VCaP (cell line): ENCODE measurements around the gene CABP7.

Experiments
- H3K27ac ChIP-seq: fragments of 450-650 bp; 2 replicates; pipeline ENCODE4 v1.5.1; 2017
- TF ChIP-seq, protein P1 (sequence below): fragments of 450-650 bp; conservative IDR thresholded peaks from 2 replicates; pipeline ENCODE4 v1.5.1; 2017; ENCODE audit warnings: mild to moderate bottlenecking, moderate library complexity

Gene CABP7

DNA sequence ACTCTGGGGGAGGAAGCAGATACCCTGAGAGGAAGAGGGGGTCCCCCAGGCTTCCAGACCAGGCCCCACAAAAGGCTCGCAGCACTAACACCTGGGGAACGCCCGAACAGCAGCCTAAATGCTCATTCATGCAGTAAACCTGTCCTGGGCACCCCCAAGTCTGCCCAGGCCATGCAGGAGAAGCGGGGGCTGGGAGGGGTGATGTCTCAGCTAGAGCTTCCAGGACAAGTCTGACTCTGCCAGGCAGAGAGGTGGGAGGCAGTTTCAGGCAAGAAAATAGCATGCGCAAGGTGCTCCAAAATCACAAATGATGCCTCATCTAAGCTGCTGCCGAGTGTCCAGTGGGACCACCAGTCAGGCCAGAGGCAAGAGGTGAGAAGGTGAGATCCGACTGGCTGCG, 14.6 kb downstream of the CABP7 start:
- H3K27ac ChIP-seq, result no peak overlapping the region
- TF ChIP-seq, protein P1, sequence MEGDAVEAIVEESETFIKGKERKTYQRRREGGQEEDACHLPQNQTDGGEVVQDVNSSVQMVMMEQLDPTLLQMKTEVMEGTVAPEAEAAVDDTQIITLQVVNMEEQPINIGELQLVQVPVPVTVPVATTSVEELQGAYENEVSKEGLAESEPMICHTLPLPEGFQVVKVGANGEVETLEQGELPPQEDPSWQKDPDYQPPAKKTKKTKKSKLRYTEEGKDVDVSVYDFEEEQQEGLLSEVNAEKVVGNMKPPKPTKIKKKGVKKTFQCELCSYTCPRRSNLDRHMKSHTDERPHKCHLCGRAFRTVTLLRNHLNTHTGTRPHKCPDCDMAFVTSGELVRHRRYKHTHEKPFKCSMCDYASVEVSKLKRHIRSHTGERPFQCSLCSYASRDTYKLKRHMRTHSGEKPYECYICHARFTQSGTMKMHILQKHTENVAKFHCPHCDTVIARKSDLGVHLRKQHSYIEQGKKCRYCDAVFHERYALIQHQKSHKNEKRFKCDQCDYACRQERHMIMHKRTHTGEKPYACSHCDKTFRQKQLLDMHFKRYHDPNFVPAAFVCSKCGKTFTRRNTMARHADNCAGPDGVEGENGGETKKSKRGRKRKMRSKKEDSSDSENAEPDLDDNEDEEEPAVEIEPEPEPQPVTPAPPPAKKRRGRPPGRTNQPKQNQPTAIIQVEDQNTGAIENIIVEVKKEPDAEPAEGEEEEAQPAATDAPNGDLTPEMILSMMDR, result no peak

DNA sequence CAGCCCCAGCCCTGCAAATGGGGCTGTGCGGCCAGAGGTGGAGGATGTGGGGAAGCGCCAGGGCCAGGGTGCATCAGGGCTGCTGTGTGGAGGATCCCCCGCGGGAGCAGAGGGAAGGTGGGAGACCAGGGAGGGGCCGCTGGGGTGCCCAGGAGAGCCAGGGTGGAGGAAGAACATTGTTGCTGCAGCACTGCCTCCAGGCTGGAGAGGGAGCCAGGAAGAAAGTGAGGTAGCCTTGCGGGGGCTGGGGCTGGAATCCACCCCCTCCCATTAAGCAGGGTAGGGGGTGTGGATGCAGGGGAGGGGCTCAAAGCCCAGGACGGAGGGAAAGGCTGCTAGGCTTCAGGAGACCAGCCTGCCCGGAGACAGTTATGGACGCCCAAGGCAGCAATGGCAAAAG, 15.0 kb downstream of the CABP7 start:
- no peak overlapping the region for H3K27ac ChIP-seq
- TF ChIP-seq, protein P1, result no peak

DNA sequence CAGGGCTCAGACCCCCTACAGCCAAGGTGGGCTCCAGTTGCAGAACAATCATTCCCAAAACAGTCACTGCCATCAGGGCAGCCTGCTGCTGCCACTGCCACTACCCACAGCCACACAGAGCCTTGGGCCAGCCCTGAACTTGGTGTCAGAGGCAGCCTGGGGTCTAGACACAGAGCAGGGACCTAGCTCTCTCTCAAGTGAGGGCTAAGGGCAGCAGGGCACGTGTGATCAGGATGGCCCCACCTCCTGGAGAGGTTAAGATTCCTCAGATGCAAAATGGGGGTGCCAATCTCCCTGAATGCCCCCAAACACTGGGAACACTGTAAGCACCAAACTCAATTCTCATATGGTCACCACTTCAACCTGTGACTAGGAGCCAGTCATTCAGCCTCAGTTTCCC, 15.6 kb downstream of the CABP7 start:
- TF ChIP-seq, protein P1, result no peak
- H3K27ac ChIP-seq, result no peak overlapping the region

DNA sequence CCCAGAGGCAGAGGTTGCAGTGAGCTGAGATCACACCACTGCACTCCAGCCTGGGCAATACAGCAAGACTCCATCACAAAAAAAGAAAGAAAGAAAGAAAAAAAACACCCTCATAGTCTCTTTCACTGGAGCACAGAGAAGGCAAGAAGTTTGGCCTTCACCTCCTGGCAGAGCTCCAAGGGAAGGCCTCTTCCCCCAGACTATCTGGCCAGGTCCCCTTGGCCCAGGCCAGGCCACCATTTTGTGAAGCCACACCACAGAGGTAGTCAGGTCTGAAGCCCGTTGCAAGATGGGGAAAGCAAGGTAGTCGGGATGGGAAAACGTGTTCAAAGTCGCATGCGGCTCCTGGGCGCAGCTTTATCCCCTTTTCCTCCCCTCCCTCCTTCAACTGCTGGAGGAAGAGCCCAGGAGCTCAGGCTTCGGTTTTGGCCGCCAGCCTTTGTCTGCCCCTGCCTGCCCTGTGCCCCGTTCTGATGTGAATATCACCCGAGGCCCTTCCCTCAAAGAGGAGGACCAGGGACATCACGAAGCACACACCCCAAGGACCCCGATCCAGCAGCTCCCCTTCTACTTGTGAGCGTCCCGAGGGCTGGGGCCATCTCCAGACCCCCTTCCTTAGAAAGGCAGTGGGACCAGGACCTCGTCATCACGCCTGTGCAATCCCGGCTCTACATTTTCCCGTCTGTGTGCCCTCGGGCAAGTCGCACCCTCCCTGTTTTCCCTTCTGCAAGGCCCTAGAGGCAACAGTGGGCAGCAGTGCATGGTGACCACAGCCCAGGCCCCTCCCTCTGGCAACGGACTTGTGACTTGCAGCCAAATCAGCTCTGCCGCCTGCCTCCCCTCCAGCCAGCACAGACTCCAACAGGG, 17.7 kb downstream of the CABP7 start:
- no peak overlapping the region for H3K27ac ChIP-seq
- TF ChIP-seq, protein P1, result no peak

DNA sequence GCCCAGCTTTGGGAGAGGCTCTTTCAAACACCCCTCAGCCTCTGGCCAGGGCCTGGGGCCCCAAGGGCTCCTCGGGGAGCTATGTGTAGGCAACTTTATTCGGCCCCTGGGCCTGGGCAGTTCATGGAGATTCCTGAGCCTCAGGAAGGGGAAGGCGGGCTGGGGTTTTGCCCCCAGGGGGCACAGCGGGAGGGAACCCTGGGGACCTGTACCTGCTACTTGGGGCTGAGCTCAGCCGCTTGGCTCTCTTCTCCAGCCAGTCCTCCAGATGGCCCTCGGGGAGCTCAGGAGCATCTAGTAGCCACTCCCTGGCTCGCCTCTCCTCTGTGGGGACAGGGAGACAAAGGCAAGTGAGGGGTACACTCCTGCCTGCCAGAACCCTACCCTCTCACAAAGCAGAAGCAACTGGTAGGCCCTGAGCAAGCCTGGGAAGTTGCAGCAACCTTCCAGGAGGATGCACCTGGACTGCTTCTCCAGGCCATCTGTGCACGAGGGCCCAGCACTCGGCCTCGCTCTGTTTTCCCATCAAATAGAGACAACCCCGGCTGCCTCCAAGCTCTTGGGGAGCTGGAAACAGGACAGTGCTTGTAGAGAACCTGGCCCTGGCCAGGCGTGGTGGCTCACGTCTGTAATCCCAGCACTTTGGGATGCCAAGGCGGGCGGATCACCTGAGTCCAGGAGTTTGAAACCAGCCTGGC, 18.5 kb downstream of the CABP7 start:
- H3K27ac ChIP-seq, result no peak overlapping the region

DNA sequence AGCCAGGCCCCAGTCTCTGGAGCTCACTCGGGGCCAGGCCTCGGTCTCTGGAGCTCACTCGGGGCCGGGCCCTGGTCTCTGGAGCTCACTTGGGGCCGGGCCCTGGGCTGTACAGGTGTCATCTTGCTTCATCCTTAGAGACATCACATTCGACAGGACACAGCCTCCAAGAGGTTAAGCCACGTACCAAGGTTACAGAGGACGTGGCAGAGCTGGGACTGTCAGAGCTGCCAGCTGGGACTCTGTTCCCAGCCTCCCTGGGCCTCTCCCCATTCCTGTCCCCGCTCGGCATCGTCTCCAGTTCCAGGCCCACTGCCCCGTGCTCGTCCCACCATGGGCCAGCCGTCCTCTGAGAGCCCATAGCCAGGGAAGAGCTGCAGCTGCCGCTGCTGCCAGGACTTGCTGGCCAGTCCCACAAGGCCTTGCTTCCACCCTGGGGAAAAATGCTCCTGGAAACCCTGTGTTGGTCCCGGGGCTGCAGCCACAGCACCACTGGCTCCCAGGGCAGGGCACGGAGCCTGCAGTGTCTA, 19.6 kb downstream of the CABP7 start:
- no peak overlapping the region for H3K27ac ChIP-seq
- TF ChIP-seq, protein P1, result no peak

More for the DNA sequence above, 18.5 kb downstream of the CABP7 start:
- TF ChIP-seq, protein P1, result no peak

DNA sequence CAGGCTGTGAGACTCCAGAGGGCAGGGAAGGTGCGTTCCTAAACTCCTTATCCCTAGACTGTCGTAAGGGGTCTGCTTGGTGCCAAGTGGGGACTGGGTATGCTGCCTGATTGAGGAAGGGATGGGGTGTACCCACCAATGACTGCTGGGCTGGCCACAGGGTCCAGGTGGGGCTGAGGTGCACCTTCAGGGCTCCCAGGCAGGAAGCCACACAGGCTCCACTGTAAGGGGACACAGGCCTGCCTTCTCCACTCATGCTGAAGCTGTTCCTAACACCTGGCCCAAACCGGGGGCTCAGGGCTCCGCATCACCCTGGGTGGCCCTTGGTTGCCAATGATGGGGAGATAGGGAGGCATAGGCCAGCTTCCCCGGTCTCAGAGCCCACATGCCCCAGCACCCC, 20.4 kb downstream of the CABP7 start:
- H3K27ac ChIP-seq, result no peak overlapping the region
- TF ChIP-seq, protein P1, result no peak
